Measurements from ENCODE around the gene RBM39. TPM values are rescaled to one million over a fixed set of nuclear protein-coding genes. Genes with fewer than 3 reads are reported as not detected.
"Not testable (repeated sequence)": the region's sequence is repeated elsewhere in the genome, so short reads cannot be mapped to it uniquely, and the experiment has no call there.

Gene RBM39
- total RNA-seq, 1 experiment from 2014 or later, result 347 TPM

GRCh38 chr20:35708502-35708901 lies 33.6 kb downstream of the RBM39 start:
- DNase-seq, result no peak
- peaks cover 3 to 7% of the 10 kb centered on the region in 2 experiments for H3K4me1 Mint-ChIP-seq
- Histone ChIP-seq H3K4me2 (ENCODE audit: insufficient read depth, insufficient read length, low read length) (no peak overlapping the region), H2BK120ac (ENCODE audit: low read depth, low read length, poor library complexity, severe bottlenecking) (no peak overlapping the region), H2BK12ac (ENCODE audit: insufficient read length, low read depth, low read length) (no peak overlapping the region), H2AK5ac (ENCODE audit: insufficient read length, low read length) (no peak overlapping the region), H3K4ac (ENCODE audit: low read depth, low read length) (no peak overlapping the region), H3K9me3 (ENCODE audit: control insufficient read depth, low read depth, low read length) (no peaks in the 10 kb centered on the region), H3K27ac (ENCODE audit: insufficient read length, low read depth, low read length) (no peak overlapping the region), H2BK20ac (ENCODE audit: low read depth, low read length, poor library complexity, severe bottlenecking) (no peak overlapping the region), H3K23me2 (ENCODE audit: insufficient read length, low read depth, low read length, poor library complexity, severe bottlenecking) (no peaks in the 10 kb centered on the region), H3K4me1 (ENCODE audit: insufficient read depth, low read length) (no peaks in the 10 kb centered on the region), H3K18ac (ENCODE audit: insufficient read length, low read depth, low read length) (no peak overlapping the region), H3K23ac (ENCODE audit: insufficient read length, low read depth, low read length) (no peak overlapping the region), H3K56ac (ENCODE audit: insufficient read length, low read depth, low read length) (no peak overlapping the region), H2BK5ac (ENCODE audit: insufficient read length, low read length) (no peak overlapping the region), H4K5ac (ENCODE audit: insufficient read length, low read depth, low read length) (no peak overlapping the region), H2AFZ (ENCODE audit: low read length) (no peak overlapping the region), H3K79me2 (ENCODE audit: insufficient read depth, low read length) (no peaks in the 10 kb centered on the region), H4K8ac (replicated peaks; ENCODE audit: insufficient read length, low read depth, low read length) (no peak overlapping the region), H4K91ac (ENCODE audit: insufficient read length, low read depth, low read length) (no peak overlapping the region), H2BK15ac (ENCODE audit: low read depth, low read length) (no peak overlapping the region), H3K9ac (ENCODE audit: extremely low read depth, insufficient read length, low read length) (no peak overlapping the region), H4K20me1 (ENCODE audit: control insufficient read depth, insufficient read depth, insufficient read length) (no peaks in the 10 kb centered on the region), H3K79me1 (ENCODE audit: insufficient read depth, low read depth, low read length, poor library complexity, severe bottlenecking) (no peaks in the 10 kb centered on the region), H3K27me3 (ENCODE audit: insufficient read depth, low read length) (no peaks in the 10 kb centered on the region), H3T11ph (ENCODE audit: low read length) (no peak overlapping the region), H3K14ac (ENCODE audit: insufficient read depth, low read length) (no peak overlapping the region)
- H3K27me3 Mint-ChIP-seq (ENCODE audit: low read depth), result no peaks in the 10 kb centered on the region
- H3K9me3 Mint-ChIP-seq, result no peaks in the 10 kb centered on the region
- no CpG with 5 or more reads among the region's 1 CpG for WGBS (ENCODE audit: extremely low coverage, insufficient read length, low lambda C conversion rate)
- H3K36me3 Mint-ChIP-seq (ENCODE audit: insufficient read depth in 1 of 3, low read depth in 3 of 3), result peaks cover 51 to 91% (median 90%) of the 10 kb centered on the region in 3 experiments; a peak in 6 of 7 replicates
- TF ChIP-seq CTCF (conservative IDR thresholded peaks at IDR 0.05), result no peak
- H3K4me3 Mint-ChIP-seq, result no peak overlapping the region
- H3K27ac Mint-ChIP-seq, result no peak overlapping the region; a peak in 1 of 7 replicates

- not testable (repeated sequence) for H3K27me3 Mint-ChIP-seq (ENCODE audit: low read depth); H3K23me2 ChIP-seq (ENCODE audit: insufficient read length, low read depth, low read length, poor library complexity, severe bottlenecking); H4K20me1 ChIP-seq (ENCODE audit: control insufficient read depth, insufficient read depth, insufficient read length); H3K9me3 ChIP-seq (ENCODE audit: control insufficient read depth, low read depth, low read length); H2BK15ac ChIP-seq (ENCODE audit: low read depth, low read length); H3K4me1 ChIP-seq (ENCODE audit: insufficient read depth, low read length); H3K14ac ChIP-seq (ENCODE audit: insufficient read depth, low read length); H3K4me1 Mint-ChIP-seq; H3K79me1 ChIP-seq (ENCODE audit: insufficient read depth, low read depth, low read length, poor library complexity, severe bottlenecking); H3K4me3 Mint-ChIP-seq; H4K91ac ChIP-seq (ENCODE audit: insufficient read length, low read depth, low read length); DNase-seq; H3K27me3 ChIP-seq (ENCODE audit: insufficient read depth, low read length); H2AFZ ChIP-seq (ENCODE audit: low read length); H3K4me2 ChIP-seq (ENCODE audit: insufficient read depth, insufficient read length, low read length); H2BK120ac ChIP-seq (ENCODE audit: low read depth, low read length, poor library complexity, severe bottlenecking); H4K5ac ChIP-seq (ENCODE audit: insufficient read length, low read depth, low read length); H3K23ac ChIP-seq (ENCODE audit: insufficient read length, low read depth, low read length); H3T11ph ChIP-seq (ENCODE audit: low read length); H3K27ac ChIP-seq (ENCODE audit: insufficient read length, low read depth, low read length); H2BK20ac ChIP-seq (ENCODE audit: low read depth, low read length, poor library complexity, severe bottlenecking); H3K9ac ChIP-seq (ENCODE audit: extremely low read depth, insufficient read length, low read length); H3K4ac ChIP-seq (ENCODE audit: low read depth, low read length); H3K56ac ChIP-seq (ENCODE audit: insufficient read length, low read depth, low read length); H3K18ac ChIP-seq (ENCODE audit: insufficient read length, low read depth, low read length); H3K79me2 ChIP-seq (ENCODE audit: insufficient read depth, low read length); H4K8ac ChIP-seq (replicated peaks; ENCODE audit: insufficient read length, low read depth, low read length); H2AK5ac ChIP-seq (ENCODE audit: insufficient read length, low read length); H3K9me3 Mint-ChIP-seq; H2BK5ac ChIP-seq (ENCODE audit: insufficient read length, low read length); H2BK12ac ChIP-seq (ENCODE audit: insufficient read length, low read depth, low read length)
- Mint-ChIP-seq H3K36me3 (ENCODE audit: insufficient read depth in 1 of 3, low read depth in 3 of 3) (peaks cover 42 to 93% (median 81%) of the 10 kb centered on the region in 3 experiments; a peak in 6 of 7 replicates), H3K27ac (0 out of 7 replicates have a peak overlapping the region, but pooled peaks of 1 of the 3 experiments have one; percentile 65)
- WGBS (ENCODE audit: extremely low coverage, insufficient read length, low lambda C conversion rate), result no CpG with 5 or more reads among the region's 17 CpGs
These were observed 35.2 kb downstream of the RBM39 start for GRCh38 chr20:35706591-35707529.

All from H9 (cell line).